Amniotic epithelial cell (primary cell): ENCODE results near the gene NSF.
"Not testable (repeated sequence)": the region's sequence is repeated elsewhere in the genome, so short reads cannot be mapped to it uniquely, and the experiment has no call there.

Experiments used
- DNase-seq: peaks from one replicate; pipeline ENCODE4 v3.0.0-alpha.2; 2010; ENCODE audit warnings: low read depth

NSF gene

GRCh38 chr17:46628753-46629436 is 38.4 kb downstream of the NSF start:
- DNase-seq = not testable (repeated sequence)

GRCh38 chr17:46632146-46632545 is 41.7 kb downstream of the NSF start:
- not testable (repeated sequence) for DNase-seq

GRCh38 chr17:46634844-46635243 is 44.4 kb downstream of the NSF start:
- not testable (repeated sequence) for DNase-seq

GRCh38 chr17:46641861-46642656 is 51.6 kb downstream of the NSF start:
- DNase-seq = not testable (repeated sequence)

GRCh38 chr17:46647251-46647650 is 56.8 kb downstream of the NSF start:
- not testable (repeated sequence) for DNase-seq

- not testable (repeated sequence) for DNase-seq
These were observed 57.3 kb downstream of the NSF start for GRCh38 chr17:46647688-46648278.

- DNase-seq = not testable (repeated sequence)
These were observed 58.8 kb downstream of the NSF start for GRCh38 chr17:46649246-46649645.

- not testable (repeated sequence) for DNase-seq
These were observed 61.7 kb downstream of the NSF start for GRCh38 chr17:46652024-46652643.

GRCh38 chr17:46658235-46658634 is 67.8 kb downstream of the NSF start:
- not testable (repeated sequence) for DNase-seq

GRCh38 chr17:46659702-46660101 is 69.2 kb downstream of the NSF start:
- DNase-seq = not testable (repeated sequence)

- not testable (repeated sequence) for DNase-seq
These were observed 72.7 kb downstream of the NSF start for GRCh38 chr17:46663123-46663522.

- not testable (repeated sequence) for DNase-seq
These were observed 73.1 kb downstream of the NSF start for GRCh38 chr17:46663552-46663951.

- not testable (repeated sequence) for DNase-seq
These were observed 75.5 kb downstream of the NSF start for GRCh38 chr17:46665969-46666368.

GRCh38 chr17:46670789-46671188 is 80.3 kb downstream of the NSF start:
- DNase-seq = not testable (repeated sequence)

- not testable (repeated sequence) for DNase-seq
These were observed 82.3 kb downstream of the NSF start for GRCh38 chr17:46672777-46673176.

GRCh38 chr17:46677819-46678218 is 87.3 kb downstream of the NSF start:
- not testable (repeated sequence) for DNase-seq

GRCh38 chr17:46683653-46684052 is 93.2 kb downstream of the NSF start:
- not testable (repeated sequence) for DNase-seq

GRCh38 chr17:46685284-46685683 is 94.8 kb downstream of the NSF start:
- not testable (repeated sequence) for DNase-seq

GRCh38 chr17:46692196-46692595 is 101.7 kb downstream of the NSF start:
- not testable (repeated sequence) for DNase-seq

GRCh38 chr17:46693283-46693682 is 102.8 kb downstream of the NSF start:
- not testable (repeated sequence) for DNase-seq

- DNase-seq = not testable (repeated sequence)
These were observed 106.1 kb downstream of the NSF start for GRCh38 chr17:46696522-46696921.

- DNase-seq = not testable (repeated sequence)
These were observed 108.5 kb downstream of the NSF start for GRCh38 chr17:46699014-46699413.
